WERI-Rb-1 (cell line): ENCODE measurements around the gene EXOSC5.

ENCODE experiments used
- DNase-seq: peaks from one replicate; pipeline ENCODE4 v3.0.0-alpha.2; 2020
- H3K27ac ChIP-seq: fragments of 250-450 bp; sonication (Bioruptor Pico); 2 replicates; pipeline ENCODE4 v1.5.1; 2020; ENCODE audit warnings: mild to moderate bottlenecking, moderate library complexity
- H3K27me3 ChIP-seq: fragments of 250-450 bp; sonication (Bioruptor Pico); 2 replicates; pipeline ENCODE4 v1.5.1; 2021; ENCODE audit warnings: mild to moderate bottlenecking, low read depth, moderate library complexity; ENCODE audit not compliant: insufficient read depth, severe bottlenecking
- H3K36me3 ChIP-seq: fragments of 250-450 bp; sonication (Bioruptor Pico); 2 replicates; pipeline ENCODE4 v1.5.1; 2020; ENCODE audit warnings: mild to moderate bottlenecking, moderate library complexity
- H3K4me3 ChIP-seq: 2 replicates; pipeline ENCODE4 v1.5.1; 2011; ENCODE audit warnings: low read depth, mild to moderate bottlenecking, control low read depth, low read length
- H3K9me3 ChIP-seq: fragments of 250-450 bp; sonication (Bioruptor Pico); 2 replicates; pipeline ENCODE4 v1.5.1; 2021; ENCODE audit warnings: mild to moderate bottlenecking, moderate library complexity; ENCODE audit not compliant: severe bottlenecking
- TF ChIP-seq, protein P1 (sequence below): IDR thresholded peaks from 2 replicates; pipeline ENCODE4 v1.5.1; 2011; ENCODE audit warnings: low read depth, mild to moderate bottlenecking, control low read depth, inconsistent platforms, low read length

EXOSC5 gene

DNA sequence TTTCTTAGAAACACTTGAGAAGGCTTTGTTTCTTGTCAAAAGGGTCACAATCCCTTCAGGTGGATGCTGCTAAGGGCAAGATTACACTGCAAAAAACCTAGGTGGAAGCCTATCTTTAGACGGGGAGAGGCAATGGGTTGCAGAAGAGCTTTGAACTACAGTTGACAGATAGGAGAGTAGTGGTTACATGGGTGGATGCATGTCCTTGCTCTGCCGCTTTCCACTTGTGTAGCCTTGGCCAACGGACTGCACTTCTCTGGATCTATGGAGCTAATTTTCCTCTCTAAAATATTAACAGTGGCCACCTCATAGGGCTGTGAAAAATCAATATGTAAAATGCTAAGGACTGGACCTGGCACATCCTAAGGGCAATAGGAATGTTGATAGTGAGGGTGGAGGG, 1.4 kb upstream of the EXOSC5 start:
- Histone ChIP-seq H3K4me3 (peak overlapping the region; percentile 100), H3K9me3 (no peaks in the 10 kb centered on the region), H3K27me3 (no peaks in the 10 kb centered on the region), H3K27ac (peak overlapping the region; percentile 98), H3K36me3 (peaks cover 11% of the 10 kb centered on the region)
- DNase-seq: no peak
- TF ChIP-seq, protein P1, sequence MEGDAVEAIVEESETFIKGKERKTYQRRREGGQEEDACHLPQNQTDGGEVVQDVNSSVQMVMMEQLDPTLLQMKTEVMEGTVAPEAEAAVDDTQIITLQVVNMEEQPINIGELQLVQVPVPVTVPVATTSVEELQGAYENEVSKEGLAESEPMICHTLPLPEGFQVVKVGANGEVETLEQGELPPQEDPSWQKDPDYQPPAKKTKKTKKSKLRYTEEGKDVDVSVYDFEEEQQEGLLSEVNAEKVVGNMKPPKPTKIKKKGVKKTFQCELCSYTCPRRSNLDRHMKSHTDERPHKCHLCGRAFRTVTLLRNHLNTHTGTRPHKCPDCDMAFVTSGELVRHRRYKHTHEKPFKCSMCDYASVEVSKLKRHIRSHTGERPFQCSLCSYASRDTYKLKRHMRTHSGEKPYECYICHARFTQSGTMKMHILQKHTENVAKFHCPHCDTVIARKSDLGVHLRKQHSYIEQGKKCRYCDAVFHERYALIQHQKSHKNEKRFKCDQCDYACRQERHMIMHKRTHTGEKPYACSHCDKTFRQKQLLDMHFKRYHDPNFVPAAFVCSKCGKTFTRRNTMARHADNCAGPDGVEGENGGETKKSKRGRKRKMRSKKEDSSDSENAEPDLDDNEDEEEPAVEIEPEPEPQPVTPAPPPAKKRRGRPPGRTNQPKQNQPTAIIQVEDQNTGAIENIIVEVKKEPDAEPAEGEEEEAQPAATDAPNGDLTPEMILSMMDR: no peak

DNA sequence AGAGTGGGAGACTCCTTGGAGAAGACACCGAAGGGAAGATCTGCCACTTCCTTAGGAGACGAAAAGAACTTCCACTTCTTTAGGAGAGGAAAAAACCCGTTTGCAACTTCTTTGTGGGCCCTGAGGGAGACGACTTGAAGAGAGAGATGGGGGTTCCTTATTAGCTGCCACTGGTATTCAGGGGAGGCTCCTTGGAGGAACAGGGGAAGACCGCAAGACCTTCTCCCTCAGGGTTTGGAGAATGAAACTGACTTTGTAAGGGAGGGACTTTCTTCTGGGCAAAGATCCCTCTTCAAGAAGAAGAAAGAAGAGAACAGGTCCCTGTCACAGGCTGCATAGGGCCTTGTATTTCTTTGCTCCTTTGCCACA, 875 bp upstream of the EXOSC5 start:
- DNase-seq: no peak
- H3K4me3 ChIP-seq: peak overlapping the region; percentile 100
- H3K27me3 ChIP-seq: no peaks in the 10 kb centered on the region
- H3K27ac ChIP-seq: peak overlapping the region; percentile 98
- peaks cover 13% of the 10 kb centered on the region for H3K36me3 ChIP-seq
- TF ChIP-seq, protein P1: no peak
- no peaks in the 10 kb centered on the region for H3K9me3 ChIP-seq

DNA sequence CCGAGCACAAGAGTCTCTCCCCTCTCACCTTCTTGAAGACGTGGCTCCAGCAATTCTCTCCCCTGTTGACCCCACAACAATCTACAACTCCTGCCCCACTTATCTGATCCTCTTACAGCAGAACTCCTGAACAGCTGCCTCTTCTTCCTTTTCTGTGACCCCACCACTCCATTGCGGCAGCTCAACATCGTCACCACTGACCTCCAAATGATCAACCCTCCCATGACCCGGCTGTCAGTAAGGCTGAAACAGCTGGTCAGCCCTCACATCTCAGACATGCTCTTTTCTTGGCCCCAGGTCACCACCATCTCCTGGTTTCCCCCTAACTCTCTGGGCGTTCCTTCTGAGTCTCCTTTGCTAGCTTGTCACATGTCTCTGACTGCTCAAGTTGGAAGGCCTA, 1.8 kb downstream of the EXOSC5 start:
- H3K4me3 ChIP-seq: peak overlapping the region; percentile 18
- TF ChIP-seq, protein P1: no peak
- DNase-seq: peak; percentile 50
- peak overlapping the region; percentile 66 for H3K27ac ChIP-seq
- no peaks in the 10 kb centered on the region for H3K27me3 ChIP-seq
- peaks cover 31% of the 10 kb centered on the region for H3K36me3 ChIP-seq
- H3K9me3 ChIP-seq: no peaks in the 10 kb centered on the region

DNA sequence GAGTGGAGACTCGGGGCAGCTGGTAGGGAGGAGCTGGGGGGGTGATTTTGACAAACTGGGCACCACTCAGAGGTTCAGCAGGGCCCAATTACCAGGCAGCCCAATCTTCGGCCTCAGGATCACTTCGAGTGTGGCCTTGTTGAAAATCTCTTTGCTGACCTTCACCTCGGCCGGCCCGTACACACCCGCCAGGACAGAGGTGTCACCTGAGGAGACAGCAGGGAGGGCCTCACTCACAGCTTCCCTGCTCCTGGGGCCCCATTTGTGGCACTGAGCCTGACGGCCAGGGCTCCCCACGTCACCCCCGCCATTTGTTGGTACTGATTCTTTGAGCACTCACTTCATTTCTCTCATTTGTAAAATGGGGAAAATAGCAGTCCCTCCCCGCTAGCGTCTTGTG, 4.4 kb downstream of the EXOSC5 start:
- DNase-seq: no peak
- Histone ChIP-seq H3K9me3 (no peaks in the 10 kb centered on the region), H3K4me3 (no peak overlapping the region), H3K27ac (no peak overlapping the region), H3K27me3 (no peaks in the 10 kb centered on the region), H3K36me3 (peaks cover 51% of the 10 kb centered on the region)
- TF ChIP-seq, protein P1: no peak

DNA sequence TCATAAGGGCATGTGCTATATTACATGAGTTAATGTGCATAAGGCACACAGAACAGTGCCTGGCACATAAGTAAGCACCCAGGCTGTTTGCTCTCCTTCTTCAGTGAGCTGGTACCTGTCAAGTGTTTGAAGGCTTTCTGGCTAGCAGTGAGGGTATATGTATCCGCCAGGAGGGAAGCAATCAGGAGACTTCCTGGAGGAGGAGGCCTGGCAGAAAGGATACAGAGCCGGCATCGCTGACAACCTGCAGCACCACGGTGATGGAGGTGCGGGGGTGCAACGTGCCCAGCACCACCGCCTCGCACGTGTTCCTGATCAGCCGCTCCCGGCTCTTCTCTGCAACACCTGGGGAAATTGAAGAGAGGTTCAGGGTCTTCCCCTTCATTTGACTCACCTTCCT, 5.5 kb downstream of the EXOSC5 start:
- no peak overlapping the region for H3K27ac ChIP-seq
- no peak for DNase-seq
- TF ChIP-seq, protein P1: no peak
- H3K27me3 ChIP-seq: no peaks in the 10 kb centered on the region
- H3K36me3 ChIP-seq: peaks cover 52% of the 10 kb centered on the region
- no peak overlapping the region for H3K4me3 ChIP-seq
- no peaks in the 10 kb centered on the region for H3K9me3 ChIP-seq

DNA sequence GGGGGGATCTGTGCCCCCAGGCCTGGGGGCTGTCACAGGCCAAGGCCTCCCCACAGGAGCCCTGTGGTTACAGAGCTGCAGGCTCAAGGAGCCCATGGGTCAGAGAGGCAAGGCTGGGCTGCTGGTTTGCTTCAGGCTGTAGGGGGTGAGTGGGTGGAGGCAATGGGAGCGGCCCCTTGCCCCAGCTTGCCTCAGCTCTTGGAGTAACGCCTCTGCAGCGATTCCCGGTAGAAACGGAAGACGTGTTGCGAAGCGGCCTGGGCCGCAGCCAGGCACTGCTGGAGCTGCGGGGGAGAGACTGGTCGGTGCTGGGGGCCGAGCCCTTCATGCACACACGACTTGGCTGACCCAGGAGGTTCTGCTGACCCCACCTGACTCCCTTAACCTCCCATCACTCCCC, 10.7 kb downstream of the EXOSC5 start:
- Histone ChIP-seq H3K27ac (no peak overlapping the region), H3K36me3 (peaks cover 54% of the 10 kb centered on the region), H3K4me3 (no peak overlapping the region), H3K27me3 (no peaks in the 10 kb centered on the region), H3K9me3 (no peaks in the 10 kb centered on the region)
- TF ChIP-seq, protein P1: no peak
- no peak for DNase-seq
